GF-D8 (cell line): Measurements from ENCODE around the gene ATG101.

Source experiments
- DNase-seq: peaks from one replicate; lab custom pipeline; 2025; lab: John Stamatoyannopoulos, UW

The ATG101 gene

DNA sequence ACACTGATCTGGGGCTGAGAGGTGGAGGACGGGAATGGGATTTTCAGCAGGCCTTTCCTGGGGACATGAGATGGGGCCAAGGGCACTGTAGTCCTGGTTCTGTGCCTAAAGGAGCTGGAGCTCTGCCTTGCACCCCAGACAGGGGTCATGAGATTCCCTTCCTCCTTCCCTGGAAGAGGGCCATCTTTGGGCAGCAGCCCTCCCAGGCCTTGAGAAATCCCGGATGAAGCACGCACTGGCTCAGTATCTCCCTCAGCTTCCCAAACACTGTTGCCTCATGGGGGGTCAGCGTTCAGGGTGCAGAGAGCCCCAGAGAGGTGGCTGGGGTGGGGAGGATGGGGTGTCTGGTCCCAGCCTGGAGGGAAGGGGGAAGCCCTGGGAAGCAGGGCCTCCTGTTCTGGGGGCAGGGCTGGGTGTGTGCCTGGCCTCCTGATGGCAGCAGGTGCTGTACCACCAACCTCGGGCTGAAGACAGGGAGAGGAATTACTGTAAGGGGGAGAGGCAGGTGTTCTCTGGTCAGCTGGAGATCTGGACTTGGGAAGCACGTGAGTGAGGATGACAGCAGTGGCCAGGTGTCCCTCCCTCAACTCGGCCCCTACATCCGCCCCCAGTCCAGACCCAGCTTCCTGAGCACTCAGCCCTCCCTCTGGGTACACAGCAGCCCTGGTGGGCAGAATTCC is 26.9 kb upstream of the ATG101 start:
- no peak for DNase-seq

DNA sequence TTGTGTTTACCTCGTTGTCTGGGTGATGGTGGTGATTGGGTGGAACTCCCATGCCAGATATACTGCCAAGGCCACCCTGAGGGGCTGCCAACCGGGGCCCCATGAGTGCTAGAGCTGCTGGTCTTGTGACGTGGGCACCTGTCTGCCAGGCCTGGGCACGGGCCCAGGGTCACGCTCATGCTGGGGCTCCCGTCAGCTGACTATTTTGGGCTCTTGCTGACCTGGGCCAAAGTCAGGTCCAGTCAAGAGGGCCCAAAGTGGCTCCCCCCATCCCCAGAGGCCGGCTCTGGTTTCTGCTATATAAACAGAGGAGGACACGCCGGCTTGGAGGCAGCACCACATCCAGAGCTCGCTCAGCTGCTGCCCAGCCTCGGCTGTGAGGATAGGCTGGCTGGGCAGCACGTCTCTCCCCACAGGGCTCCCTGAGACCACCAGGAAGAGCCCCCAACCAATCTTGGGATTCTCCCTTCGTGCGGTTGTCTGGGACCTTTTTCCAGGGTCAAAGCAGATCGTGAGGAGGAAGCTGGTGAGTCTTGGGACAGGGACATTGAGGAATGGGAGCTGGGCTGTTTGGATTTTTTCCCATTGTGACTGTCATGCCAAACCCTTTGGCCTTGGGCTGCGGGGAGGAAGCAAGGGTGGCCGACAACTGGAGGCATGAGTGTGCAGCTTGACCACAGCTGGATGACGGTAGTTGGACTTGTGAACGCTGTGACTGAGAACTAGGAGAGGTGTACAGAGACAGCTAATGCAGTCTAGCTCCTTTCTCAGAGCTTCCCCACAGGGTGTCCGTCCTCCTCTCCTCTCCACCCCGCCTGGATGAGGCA is 26.2 kb upstream of the ATG101 start:
- no peak for DNase-seq

DNA sequence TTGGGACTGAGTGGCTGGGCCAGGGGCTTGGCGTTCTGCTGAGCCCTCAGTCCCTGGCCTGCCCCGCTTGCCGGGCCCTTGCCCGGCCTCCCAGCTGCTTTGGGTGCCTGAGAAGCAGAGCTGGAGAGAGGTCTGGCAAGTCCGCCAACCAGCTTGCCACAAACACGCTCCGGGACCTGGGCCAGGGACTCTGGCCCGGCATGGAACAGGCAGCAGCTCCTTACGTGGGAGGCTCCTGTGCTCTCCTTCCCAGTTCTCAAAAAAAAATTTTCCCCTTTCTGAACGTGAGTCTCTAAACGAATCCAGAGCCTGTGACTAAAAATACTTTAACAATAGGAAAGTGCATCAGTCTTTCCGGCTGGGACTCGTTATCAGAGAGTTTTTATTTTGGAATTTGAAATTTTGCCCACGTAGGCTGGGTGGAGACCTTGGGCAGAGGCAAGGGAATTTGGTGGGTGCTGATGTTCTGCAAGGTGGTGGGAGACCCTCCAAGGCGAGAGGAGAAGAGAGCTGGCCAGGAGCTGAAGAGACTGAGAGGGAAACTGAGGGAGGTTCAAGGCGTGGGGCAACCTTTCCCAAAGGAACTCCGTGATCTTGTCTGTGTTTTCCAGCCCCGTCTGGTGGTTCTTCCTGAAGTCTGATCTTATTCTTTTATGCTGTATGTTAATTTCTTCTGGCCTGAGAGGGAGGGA is 25.3 kb upstream of the ATG101 start:
- no peak for DNase-seq

DNA sequence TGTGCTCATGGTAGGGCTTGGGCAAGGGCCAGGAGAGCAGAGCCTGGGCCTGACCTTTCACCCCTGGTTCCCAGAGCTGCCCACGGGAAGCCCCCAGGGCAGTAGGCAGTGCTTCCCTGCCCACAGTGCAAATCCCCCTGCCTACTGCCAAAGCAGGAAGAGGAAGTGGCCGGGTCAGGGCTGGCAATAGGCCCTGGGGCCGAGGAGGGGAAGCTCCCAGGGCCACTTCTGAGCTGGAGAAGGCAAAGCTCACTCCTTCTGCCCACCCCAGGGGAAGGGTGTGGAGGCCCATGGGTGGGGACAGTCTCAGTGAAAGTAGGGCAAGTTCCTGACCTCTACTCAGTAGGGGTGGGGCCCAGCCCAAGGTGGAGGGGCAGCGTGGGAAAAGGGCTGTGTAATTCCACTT is 24.0 kb upstream of the ATG101 start:
- DNase-seq: peak; percentile 4

DNA sequence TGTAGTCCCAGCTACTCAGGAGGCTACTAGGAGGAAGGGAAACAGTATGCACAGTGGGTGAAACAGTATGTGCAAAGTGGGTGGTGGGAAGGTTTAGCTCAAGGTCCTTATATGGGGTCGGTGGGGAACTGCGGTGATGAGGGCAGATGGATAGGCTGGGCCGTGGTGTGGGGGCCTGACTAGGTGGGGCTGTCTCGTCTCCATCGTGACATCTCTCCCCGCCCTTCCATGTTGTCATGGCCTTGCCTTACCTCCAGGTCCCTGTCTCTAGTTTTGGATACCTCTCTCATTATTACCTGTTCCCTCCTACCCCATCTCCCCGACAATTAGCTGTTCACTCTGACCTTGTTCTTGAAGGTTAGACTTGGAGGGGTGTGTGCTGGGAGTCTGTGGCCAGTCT is 22.9 kb upstream of the ATG101 start:
- no peak for DNase-seq

DNA sequence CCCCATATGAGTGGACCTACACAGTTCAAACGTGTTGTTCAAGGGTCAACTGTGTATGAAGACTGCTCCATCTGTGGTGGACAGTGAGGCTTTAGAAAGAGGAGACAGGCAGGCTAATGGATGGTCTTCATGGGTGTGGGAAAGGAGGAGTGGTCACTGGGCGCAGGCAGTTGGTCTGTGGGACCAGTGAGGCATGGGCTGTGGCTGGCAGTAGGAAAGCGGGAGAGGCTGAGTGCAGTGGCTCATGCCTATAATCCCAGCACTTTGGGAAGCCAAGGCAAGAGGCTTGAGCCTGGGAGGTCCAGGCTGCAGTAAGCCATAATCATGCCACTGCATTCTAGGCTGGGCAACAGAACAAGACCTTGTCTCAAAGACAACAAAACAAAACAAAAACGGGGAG is 20.5 kb upstream of the ATG101 start:
- DNase-seq: no peak

DNA sequence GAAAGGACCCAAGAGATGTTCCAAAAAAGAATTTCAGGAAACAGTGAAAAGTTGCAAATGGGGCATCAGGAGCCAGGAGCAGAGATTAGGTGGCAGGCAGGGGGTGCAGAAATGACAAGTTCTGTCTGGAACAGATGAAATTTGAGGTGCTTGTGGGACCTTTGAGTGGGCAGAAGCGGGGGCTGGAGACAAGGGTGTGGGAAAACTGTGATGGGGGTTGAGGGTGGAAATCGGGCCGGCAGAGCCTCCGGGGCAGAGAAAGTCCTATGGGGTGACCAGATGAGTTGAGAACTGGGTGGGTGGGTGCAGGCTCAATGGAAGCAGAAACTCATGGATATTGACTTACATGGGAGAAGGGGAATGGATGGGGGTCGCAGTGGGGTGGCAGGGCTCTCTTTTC is 20.1 kb upstream of the ATG101 start:
- no peak for DNase-seq

DNA sequence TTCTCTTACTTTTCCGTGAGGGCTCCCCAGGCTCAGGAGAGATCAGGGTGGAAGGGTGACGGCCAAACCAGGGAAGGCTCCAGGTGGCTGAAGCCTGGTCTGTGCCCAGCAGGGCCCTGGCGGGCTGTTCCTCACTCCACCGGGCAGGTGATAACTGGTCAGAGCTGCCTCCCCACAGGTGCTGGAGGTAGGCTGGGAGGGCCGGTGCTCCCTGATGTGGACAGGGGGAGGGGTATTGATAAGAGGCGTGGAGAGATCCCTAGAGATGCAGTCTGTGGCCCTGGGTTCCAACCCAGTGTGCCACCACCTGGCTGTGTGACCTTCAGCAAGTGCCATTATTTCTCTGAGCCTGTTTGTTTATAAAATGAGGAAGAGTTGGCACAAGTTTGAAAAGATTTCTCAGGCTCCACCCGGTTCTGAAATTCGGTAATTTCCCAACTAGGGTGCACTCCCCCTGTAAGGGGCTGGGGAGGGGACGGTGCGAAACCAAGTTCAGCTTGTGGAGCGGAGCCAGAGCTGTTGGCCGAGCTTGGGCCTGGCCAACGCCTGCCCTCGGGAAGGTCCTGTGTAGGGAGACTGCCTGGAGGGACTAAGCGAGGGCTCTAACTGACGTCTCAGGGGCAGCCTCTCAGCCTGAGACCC is 19.5 kb upstream of the ATG101 start:
- DNase-seq: no peak

DNA sequence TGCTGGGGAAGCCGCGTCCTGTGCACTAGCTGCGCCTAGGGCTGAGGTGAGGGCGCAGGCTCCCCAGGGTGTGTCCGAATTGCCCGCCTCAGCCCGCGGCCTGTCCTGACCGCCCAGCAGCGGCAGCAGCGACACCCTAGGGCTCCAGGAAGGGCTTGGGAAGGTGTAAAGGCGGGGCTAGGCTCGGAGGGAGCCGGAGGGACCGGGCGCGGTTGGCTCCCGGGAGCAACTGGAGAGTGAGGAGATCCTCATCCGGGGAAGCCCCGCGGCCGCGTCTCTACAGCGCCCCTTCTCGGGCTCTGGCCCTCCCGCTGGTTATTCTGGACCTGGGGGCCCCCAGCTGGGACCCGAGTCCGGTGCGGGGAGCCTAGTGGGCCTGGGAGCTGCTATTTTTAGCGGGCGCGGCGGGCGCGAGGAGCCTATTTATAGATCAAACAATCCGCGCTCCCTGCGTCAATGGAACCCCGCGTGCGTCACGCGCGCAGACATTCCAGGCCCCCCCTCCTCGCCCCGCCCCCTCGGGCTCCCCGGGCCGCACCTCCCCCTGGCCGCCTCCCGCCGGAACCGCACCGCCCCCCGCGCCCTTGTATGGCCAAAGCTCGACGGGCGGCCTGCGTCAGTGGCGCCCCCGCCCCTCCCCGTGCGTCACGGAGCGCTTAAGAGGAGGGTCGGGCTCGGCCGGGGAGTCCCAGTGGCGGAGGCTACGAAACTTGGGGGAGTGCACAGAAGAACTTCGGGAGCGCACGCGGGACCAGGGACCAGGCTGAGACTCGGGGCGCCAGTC is 18.8 kb upstream of the ATG101 start, which contains the start of gene NR4A1:
Gene NR4A1 (plus strand): TSS at position 685 of the 784 bp plus-strand sequence. CDS start 2,887 bp downstream, outside the sequence.
- DNase-seq: peak; percentile 15

DNA sequence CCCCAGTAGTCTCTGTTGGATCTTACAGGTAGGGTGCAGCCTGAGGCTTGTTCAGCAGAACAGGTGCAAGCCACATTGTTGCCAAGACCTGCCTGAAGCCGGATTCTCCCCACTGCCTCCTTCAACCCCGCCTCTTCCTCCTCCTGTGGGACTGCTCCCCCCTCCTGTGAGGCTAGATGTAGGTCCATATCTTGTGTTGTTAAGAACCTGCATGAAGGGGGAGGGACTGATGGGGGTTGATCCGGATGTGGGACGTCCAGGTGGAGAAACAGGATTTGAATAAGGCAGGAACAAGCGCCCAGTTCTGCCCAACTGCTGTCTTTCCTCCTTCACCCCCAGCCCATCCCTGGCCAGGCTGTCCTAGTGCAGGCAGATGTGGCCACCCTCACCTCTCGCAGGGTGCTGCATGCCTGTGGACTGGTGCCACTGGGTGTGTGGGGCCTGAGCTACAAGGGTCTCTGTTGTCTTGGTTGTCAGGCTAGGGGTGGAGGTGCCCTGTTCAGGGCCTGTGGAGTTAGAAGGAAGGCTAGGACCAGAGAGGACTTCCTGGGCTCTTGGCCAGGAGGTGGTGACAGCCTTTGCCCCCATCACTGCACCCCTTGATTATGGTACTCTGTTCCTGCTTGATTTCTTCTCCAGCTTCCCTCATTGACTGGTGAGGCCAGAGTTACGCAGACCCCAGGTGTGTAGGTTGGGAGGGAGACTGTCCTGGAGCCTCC is 17.2 kb upstream of the ATG101 start:
- no peak for DNase-seq

DNA sequence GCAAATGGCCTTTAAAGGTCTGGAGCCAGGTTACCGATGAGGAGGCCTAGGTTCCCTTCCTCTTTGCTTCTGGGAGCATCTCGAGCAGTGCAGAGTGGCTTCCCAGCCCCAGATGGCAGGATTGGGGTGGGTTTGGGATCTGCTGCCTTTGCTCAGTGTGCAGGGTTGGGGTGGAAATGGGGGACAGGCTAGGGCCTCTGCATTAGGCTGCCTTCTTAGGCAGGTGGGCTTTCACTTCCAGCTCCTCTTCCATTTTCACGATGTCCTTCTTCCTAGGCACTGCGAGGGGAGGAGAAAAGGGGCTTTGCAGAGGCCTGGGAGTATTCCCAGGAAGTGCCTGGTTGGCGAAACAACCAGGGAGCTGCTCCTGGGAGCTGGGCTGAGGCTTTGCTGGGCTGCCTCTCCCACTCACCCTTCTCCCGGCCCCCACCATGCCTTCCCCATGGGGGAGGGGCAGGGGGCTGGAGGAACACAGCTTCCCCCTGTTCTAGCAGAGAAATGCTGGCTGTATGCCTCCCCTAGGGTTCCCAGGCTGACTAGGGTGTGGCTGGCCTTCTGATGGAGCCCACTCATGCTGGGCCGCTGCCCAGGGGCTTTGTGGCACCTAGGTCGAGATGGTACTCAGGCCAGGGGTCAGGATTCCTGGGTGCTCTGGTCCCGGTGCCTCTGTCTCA is 16.1 kb upstream of the ATG101 start:
- no peak for DNase-seq

DNA sequence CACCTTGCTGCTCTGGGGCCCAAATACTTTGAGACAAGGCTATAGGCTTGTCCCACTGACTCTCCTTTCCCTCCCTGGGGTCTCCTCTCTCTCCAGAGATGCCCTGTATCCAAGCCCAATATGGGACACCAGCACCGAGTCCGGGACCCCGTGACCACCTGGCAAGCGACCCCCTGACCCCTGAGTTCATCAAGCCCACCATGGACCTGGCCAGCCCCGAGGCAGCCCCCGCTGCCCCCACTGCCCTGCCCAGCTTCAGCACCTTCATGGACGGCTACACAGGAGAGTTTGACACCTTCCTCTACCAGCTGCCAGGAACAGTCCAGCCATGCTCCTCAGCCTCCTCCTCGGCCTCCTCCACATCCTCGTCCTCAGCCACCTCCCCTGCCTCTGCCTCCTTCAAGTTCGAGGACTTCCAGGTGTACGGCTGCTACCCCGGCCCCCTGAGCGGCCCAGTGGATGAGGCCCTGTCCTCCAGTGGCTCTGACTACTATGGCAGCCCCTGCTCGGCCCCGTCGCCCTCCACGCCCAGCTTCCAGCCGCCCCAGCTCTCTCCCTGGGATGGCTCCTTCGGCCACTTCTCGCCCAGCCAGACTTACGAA is 15.4 kb upstream of the ATG101 start:
- DNase-seq: no peak

DNA sequence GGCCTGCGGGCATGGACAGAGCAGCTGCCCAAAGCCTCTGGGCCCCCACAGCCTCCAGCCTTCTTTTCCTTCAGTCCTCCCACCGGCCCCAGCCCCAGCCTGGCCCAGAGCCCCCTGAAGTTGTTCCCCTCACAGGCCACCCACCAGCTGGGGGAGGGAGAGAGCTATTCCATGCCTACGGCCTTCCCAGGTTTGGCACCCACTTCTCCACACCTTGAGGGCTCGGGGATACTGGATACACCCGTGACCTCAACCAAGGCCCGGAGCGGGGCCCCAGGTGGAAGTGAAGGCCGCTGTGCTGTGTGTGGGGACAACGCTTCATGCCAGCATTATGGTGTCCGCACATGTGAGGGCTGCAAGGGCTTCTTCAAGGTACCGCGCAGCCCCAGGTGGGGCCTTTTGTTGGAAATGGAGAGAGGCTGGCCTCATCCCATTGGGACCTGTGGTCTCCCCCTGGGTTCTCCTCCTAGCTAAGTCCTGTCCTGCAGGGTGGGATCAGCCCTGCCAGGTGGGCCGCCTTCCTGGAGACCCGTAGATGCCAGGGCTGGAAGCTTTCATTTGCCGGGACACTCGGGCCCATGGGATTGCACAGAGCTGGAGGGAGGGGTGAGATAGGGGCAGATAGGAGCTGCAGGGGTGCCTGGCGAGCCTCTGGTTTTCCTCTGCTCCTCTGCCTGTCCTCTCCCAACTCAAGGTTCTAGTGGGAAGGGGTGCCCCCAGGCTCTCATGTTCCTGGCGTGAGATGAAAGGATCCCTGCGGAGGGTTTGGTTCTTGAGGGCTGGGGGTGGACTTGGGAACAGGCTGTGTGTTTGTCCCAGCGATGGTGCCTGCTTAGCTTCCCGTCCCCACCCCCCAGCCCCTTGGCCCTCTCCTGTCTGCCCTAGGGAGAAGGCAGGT is 14.7 kb upstream of the ATG101 start:
- no peak for DNase-seq

DNA sequence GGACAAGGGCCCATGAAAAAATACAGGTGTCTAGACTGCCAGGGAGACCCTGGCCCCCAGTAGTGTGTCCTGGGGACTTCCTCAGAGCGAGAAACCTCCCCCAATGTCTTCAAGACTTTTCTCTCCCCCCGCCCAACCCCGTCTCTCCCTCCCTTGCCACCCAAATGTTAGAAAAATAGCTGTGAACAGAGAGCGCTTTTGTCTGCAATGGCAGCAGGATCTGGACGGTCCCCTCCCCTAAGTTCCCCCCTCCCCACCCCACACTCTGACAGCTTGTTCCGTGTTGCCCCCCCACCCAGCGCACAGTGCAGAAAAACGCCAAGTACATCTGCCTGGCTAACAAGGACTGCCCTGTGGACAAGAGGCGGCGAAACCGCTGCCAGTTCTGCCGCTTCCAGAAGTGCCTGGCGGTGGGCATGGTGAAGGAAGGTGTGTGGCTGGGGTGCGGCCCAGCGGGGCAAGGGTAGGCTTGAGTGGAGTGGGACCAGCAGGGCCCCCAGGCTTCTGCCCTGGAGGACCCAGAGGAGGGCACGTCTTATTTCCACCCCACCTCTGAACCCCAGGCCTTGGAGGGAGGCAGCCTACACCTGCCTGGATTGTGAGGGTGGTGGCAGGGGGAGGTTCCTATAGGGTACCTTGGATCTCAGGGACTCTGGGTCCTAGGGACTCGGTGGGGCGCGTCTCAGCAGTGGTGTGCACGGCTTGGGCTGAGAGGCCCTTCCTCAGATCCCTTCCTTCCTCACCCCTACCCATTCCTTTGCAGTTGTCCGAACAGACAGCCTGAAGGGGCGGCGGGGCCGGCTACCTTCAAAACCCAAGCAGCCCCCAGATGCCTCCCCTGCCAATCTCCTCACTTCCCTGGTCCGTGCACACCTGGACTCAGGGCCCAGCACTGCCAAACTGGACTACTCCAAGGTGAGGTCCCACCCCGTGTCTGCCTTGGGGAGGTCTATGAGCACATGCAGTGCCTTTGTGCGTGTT is 13.8 kb upstream of the ATG101 start:
- DNase-seq: no peak

DNA sequence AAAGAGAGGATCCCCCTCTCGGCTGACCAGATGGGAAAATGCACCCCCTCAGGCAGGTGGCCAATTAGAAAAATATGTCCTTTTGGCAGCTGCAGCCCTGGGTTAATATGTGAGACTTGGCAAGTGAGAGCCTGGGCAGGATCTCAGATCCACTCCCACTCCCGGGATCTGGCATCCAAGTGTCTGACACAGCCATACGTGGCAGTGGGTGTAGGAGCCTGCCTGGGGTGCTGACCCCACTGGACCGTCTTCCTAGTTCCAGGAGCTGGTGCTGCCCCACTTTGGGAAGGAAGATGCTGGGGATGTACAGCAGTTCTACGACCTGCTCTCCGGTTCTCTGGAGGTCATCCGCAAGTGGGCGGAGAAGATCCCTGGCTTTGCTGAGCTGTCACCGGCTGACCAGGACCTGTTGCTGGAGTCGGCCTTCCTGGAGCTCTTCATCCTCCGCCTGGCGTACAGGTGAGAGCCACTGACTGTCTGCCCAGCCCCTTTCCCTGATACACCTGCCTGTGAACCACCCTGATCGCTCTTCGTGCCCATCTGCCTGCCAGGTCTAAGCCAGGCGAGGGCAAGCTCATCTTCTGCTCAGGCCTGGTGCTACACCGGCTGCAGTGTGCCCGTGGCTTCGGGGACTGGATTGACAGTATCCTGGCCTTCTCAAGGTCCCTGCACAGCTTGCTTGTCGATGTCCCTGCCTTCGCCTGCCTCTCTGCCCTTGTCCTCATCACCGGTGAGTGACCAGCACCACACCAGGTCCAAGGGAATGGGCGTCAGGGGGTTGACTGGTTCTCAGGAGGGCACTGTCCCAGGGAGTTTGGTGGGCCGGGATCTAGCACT is 12.8 kb upstream of the ATG101 start:
- DNase-seq: no peak
